OCI-LY3 (cell line): ENCODE data around the gene PCNX3.

Experiments used
- EZH2phosphoT487 ChIP-seq: fragments of 200-600 bp; shearing (Covaris generic); IDR thresholded peaks from 2 replicates; pipeline ENCODE4 v1.6.1; 2018; ENCODE audit warnings: antibody characterized with exemption, mixed run types, low read depth
- TF ChIP-seq, protein P1 (sequence below): fragments of 200-600, 300-600 bp; sonication (generic); IDR thresholded peaks from 2 replicates; pipeline ENCODE4 v1.5.1; 2014; ENCODE audit warnings: antibody characterized with exemption, low read length, low read depth

DNA sequence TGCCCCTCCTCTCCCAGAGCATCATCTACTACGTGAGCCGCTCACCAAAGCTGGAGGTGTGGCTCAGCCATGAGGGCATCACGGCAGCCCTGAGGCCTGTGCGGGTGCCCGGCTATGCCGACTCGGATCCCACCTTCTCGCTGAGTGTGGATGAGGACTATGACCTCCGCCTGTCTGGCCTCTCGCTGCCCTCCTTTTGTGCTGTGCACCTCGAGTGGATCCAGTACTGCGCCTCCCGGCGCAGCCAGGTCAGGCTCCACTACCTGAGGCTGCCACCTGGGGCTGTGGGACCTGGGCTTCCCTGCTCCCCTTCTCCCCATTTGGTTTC is 18.5 kb downstream of the PCNX3 start:
- TF ChIP-seq, protein P1, sequence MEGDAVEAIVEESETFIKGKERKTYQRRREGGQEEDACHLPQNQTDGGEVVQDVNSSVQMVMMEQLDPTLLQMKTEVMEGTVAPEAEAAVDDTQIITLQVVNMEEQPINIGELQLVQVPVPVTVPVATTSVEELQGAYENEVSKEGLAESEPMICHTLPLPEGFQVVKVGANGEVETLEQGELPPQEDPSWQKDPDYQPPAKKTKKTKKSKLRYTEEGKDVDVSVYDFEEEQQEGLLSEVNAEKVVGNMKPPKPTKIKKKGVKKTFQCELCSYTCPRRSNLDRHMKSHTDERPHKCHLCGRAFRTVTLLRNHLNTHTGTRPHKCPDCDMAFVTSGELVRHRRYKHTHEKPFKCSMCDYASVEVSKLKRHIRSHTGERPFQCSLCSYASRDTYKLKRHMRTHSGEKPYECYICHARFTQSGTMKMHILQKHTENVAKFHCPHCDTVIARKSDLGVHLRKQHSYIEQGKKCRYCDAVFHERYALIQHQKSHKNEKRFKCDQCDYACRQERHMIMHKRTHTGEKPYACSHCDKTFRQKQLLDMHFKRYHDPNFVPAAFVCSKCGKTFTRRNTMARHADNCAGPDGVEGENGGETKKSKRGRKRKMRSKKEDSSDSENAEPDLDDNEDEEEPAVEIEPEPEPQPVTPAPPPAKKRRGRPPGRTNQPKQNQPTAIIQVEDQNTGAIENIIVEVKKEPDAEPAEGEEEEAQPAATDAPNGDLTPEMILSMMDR: no peak
- no peak for TF ChIP-seq EZH2phosphoT487
